ENCODE measurements around the gene SLC16A1.

The SLC16A1 gene

DNA sequence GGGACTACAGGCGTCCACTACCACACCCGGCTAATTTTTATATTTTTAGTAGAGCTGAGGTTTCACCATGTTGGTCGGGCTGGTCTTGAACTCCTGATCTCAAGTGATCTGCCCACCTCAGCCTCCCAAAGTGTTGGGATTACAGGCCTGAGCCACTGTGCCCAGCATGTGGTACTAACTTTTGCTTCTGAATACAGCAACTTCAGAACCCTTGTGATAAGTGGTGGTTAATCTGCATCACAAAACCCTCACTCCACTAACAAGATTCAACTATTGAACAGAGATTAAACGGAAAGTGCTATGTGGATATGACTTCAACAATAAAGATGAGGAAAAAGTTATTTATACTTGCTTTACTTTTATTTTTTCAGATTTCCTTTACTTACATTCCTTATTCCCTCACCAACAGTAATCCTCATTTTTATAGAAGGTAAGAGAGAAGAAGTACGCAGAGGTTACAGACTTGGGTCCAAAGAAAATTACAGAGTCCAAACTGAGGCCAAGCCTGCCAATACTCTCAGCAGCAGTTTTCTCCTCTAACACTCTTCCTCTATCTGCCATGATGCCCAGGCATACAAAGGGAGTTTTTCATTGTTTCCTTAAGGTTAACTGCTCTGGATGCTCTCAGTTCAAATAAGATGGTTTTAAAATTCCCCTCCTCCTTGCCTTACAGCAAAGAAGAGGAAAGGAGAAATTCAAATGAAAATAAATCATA lies 44.3 kb downstream of the SLC16A1 start:
- H3K9ac ChIP-seq (ENCODE audit: low read length), result no peak overlapping the region
- H2AFZ ChIP-seq (ENCODE audit: low read depth, low read length, severe bottlenecking), result no peak overlapping the region
- no peaks in the 10 kb centered on the region for H3F3A ChIP-seq (ENCODE audit: insufficient read depth)
- no peaks in the 10 kb centered on the region for H3K9me2 ChIP-seq (replicated peaks; ENCODE audit: insufficient read depth, low read length)
- no peaks in the 10 kb centered on the region for H3K9me3 ChIP-seq (ENCODE audit: insufficient read depth, low read length)
- no peaks in the 10 kb centered on the region for H3K27me3 ChIP-seq (ENCODE audit: low read length)
- no peak overlapping the region for H3K4me3 ChIP-seq (ENCODE audit: insufficient read depth, low read length, poor library complexity, severe bottlenecking)
- H4K20me1 ChIP-seq (ENCODE audit: low read depth, low read length), result no peaks in the 10 kb centered on the region
- no peak for TF ChIP-seq EZH2phosphoT487 (conservative IDR thresholded peaks at IDR 0.05; ENCODE audit: low read length)
- TF ChIP-seq, protein P1, sequence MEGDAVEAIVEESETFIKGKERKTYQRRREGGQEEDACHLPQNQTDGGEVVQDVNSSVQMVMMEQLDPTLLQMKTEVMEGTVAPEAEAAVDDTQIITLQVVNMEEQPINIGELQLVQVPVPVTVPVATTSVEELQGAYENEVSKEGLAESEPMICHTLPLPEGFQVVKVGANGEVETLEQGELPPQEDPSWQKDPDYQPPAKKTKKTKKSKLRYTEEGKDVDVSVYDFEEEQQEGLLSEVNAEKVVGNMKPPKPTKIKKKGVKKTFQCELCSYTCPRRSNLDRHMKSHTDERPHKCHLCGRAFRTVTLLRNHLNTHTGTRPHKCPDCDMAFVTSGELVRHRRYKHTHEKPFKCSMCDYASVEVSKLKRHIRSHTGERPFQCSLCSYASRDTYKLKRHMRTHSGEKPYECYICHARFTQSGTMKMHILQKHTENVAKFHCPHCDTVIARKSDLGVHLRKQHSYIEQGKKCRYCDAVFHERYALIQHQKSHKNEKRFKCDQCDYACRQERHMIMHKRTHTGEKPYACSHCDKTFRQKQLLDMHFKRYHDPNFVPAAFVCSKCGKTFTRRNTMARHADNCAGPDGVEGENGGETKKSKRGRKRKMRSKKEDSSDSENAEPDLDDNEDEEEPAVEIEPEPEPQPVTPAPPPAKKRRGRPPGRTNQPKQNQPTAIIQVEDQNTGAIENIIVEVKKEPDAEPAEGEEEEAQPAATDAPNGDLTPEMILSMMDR (IDR thresholded peaks at IDR 0.05; ENCODE audit: insufficient read depth, low read length, poor library complexity, severe bottlenecking), result no peak
- no peak overlapping the region for H3K27ac ChIP-seq (ENCODE audit: low read depth, low read length)
- H3K79me2 ChIP-seq (ENCODE audit: insufficient read depth, low read length), result no peaks in the 10 kb centered on the region; the same call in 1 of the 2 replicates
- no peak overlapping the region for H3K4me2 ChIP-seq (ENCODE audit: low read depth, low read length, poor library complexity, severe bottlenecking)
- H3K36me3 ChIP-seq (ENCODE audit: low read length), result peaks cover 14% of the 10 kb centered on the region; the same call in 1 of the 2 replicates

DNA sequence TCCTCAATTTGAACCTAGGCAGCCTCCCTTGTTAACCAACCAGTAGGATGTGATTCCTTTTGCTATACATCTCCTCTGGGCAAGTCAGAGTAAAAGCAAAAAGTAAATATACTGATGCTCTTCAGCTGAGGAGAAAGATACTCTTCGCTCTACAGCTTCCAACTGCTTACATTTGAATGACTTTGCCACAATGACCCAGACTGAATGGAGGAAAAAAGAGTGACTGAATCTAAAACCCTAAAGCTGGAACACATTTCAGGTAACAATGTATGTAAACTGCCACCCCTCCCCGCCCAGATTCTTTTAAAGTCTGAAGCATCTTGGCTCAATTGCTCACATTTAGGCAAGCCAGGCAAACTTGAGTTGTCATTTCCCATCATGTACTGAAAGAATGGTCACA lies 46.1 kb downstream of the SLC16A1 start:
- H3F3A ChIP-seq (ENCODE audit: insufficient read depth), result no peaks in the 10 kb centered on the region
- no peak overlapping the region for H3K4me2 ChIP-seq (ENCODE audit: low read depth, low read length, poor library complexity, severe bottlenecking)
- peaks cover 14% of the 10 kb centered on the region; the same call in 1 of the 2 replicates for H3K36me3 ChIP-seq (ENCODE audit: low read length)
- TF ChIP-seq EZH2phosphoT487 (conservative IDR thresholded peaks at IDR 0.05; ENCODE audit: low read length), result no peak
- TF ChIP-seq, protein P1 (IDR thresholded peaks at IDR 0.05; ENCODE audit: insufficient read depth, low read length, poor library complexity, severe bottlenecking), result no peak
- H3K4me3 ChIP-seq (ENCODE audit: insufficient read depth, low read length, poor library complexity, severe bottlenecking), result no peak overlapping the region
- H2AFZ ChIP-seq (ENCODE audit: low read depth, low read length, severe bottlenecking), result no peak overlapping the region
- no peaks in the 10 kb centered on the region for H4K20me1 ChIP-seq (ENCODE audit: low read depth, low read length)
- H3K9me3 ChIP-seq (ENCODE audit: insufficient read depth, low read length), result no peaks in the 10 kb centered on the region
- H3K27ac ChIP-seq (ENCODE audit: low read depth, low read length), result no peak overlapping the region
- H3K9me2 ChIP-seq (replicated peaks; ENCODE audit: insufficient read depth, low read length), result no peaks in the 10 kb centered on the region
- no peaks in the 10 kb centered on the region for H3K79me2 ChIP-seq (ENCODE audit: insufficient read depth, low read length)
- H3K27me3 ChIP-seq (ENCODE audit: low read length), result no peaks in the 10 kb centered on the region
- no peak overlapping the region for H3K9ac ChIP-seq (ENCODE audit: low read length)

DNA sequence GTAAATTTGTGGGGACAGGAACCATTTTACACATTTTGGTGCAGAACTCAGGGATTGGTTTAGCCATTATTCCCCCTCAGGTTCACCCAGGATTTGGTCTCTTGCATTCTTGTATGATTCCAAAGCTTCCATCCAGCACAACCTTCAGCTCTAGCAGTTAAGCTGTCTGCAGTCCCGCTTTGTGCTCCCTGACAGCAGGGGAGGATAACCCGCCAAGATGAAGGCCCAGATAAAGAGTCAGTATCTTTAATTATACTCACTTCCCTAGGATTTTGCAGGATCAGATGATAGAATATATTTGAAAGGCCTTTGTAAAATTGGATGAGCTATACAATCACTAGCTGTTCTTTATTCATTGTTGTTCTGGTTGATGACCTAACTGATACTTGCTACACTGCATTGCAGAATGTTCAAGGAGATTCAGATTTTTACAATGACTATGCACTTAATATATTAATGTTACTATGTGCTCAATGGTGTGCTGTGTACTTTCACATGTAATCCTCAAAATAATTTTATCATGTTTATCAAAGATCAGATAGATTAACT lies 49.8 kb downstream of the SLC16A1 start:
- no peaks in the 10 kb centered on the region for H3K36me3 ChIP-seq (ENCODE audit: low read length)
- H2AFZ ChIP-seq (ENCODE audit: low read depth, low read length, severe bottlenecking), result no peak overlapping the region
- no peaks in the 10 kb centered on the region for H3K79me2 ChIP-seq (ENCODE audit: insufficient read depth, low read length)
- no peaks in the 10 kb centered on the region for H3K27me3 ChIP-seq (ENCODE audit: low read length)
- H3F3A ChIP-seq (ENCODE audit: insufficient read depth), result no peaks in the 10 kb centered on the region
- H3K27ac ChIP-seq (ENCODE audit: low read depth, low read length), result no peak overlapping the region
- no peak overlapping the region for H3K4me3 ChIP-seq (ENCODE audit: insufficient read depth, low read length, poor library complexity, severe bottlenecking)
- H3K9me2 ChIP-seq (replicated peaks; ENCODE audit: insufficient read depth, low read length), result no peaks in the 10 kb centered on the region
- no peaks in the 10 kb centered on the region for H4K20me1 ChIP-seq (ENCODE audit: low read depth, low read length)
- TF ChIP-seq EZH2phosphoT487 (conservative IDR thresholded peaks at IDR 0.05; ENCODE audit: low read length), result no peak
- TF ChIP-seq, protein P1 (IDR thresholded peaks at IDR 0.05; ENCODE audit: insufficient read depth, low read length, poor library complexity, severe bottlenecking), result no peak
- H3K4me2 ChIP-seq (ENCODE audit: low read depth, low read length, poor library complexity, severe bottlenecking), result no peak overlapping the region
- no peaks in the 10 kb centered on the region for H3K9me3 ChIP-seq (ENCODE audit: insufficient read depth, low read length)
- H3K9ac ChIP-seq (ENCODE audit: low read length), result no peak overlapping the region
